ENCODE results near the gene IFT81. TPM values are rescaled to one million over a fixed set of nuclear protein-coding genes. Genes with fewer than 3 reads are reported as not detected.

IFT81 gene, protein sequence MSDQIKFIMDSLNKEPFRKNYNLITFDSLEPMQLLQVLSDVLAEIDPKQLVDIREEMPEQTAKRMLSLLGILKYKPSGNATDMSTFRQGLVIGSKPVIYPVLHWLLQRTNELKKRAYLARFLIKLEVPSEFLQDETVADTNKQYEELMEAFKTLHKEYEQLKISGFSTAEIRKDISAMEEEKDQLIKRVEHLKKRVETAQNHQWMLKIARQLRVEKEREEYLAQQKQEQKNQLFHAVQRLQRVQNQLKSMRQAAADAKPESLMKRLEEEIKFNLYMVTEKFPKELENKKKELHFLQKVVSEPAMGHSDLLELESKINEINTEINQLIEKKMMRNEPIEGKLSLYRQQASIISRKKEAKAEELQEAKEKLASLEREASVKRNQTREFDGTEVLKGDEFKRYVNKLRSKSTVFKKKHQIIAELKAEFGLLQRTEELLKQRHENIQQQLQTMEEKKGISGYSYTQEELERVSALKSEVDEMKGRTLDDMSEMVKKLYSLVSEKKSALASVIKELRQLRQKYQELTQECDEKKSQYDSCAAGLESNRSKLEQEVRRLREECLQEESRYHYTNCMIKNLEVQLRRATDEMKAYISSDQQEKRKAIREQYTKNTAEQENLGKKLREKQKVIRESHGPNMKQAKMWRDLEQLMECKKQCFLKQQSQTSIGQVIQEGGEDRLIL
- total RNA-seq (0.91 TPM), polyA plus RNA-seq (under 1 TPM in 3 of 4 donors, not detected in 1; 0.10 to 0.16 (median 0.11) TPM)

DNA sequence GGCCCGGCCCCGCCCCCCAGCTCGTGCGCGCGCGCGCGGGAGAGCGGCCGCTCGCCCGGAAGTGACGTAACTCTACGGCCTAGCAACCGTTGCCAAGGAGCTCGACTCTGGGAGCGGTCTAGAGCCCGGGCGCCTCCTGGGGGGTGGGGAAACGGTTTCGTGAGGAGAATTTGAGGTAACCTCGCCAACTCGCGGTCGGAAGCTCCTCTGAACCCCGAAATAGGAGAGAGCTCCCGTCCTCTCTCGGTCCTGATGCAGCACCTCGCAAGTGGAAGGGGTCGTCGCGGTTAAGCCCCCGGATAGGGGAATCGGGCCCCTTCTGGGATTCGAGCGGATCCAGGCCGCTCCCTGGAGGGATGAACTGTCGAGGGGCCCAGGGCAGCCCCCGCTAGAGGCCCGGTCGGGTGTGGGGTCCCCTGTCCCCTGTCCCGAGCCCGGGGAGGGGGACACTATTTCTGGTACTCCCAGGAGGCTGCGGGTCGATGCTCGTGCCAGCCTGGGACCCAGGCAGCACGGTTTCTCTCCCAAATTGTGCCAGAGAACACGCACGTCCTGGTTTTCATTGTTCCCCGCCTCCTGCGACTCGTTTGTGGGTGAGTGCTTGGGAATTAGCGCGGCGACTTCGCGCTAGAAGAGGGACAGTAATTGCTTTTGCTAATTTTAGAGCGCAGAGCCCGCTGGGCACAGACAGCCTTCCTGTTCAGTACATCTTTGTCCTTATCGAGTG lies at the start of gene IFT81:
TSS of gene IFT81 (plus strand) at position 89 of the 727 bp plus-strand sequence. CDS start 3,024 bp downstream, outside the sequence.
- Mint-ChIP-seq H3K27me3 (peaks cover 22% of the 10 kb centered on the region), H3K4me3 (peak within 1 kb of the TSS; percentile 76 to 93 (median 90)), H3K27ac (peak within 1 kb of the TSS; percentile 56 to 82 (median 80)), H3K9me3 (no peaks in the 10 kb centered on the region), H3K4me1 (peaks cover 0 to 8% (median 0%) of the 10 kb centered on the region in 4 donors), H3K36me3 (no peaks in the 10 kb centered on the region)
- DNase-seq, result peak; percentile 90 to 96 (median 91)
- H3K4me3 ChIP-seq (ENCODE audit: low read depth, low read length), result peak within 1 kb of the TSS; percentile 70
- no peaks in the 10 kb centered on the region for H3K9me3 ChIP-seq (ENCODE audit: control insufficient read depth in 2 of 2, low read length in 2 of 2)
- H3K4me1 ChIP-seq (ENCODE audit: control insufficient read depth, insufficient read depth, low read length, poor library complexity, severe bottlenecking), result peaks cover 12% of the 10 kb centered on the region
- H3K27ac ChIP-seq (ENCODE audit: insufficient read depth, low read length, poor library complexity, severe bottlenecking), result peak within 1 kb of the TSS; percentile 58
- peak; percentile 90 to 91 for ATAC-seq (ENCODE audit: low read depth in 2 of 2)
- no peaks in the 10 kb centered on the region for H3K36me3 ChIP-seq (ENCODE audit: control insufficient read depth, insufficient read depth, low read length)
- no peaks in the 10 kb centered on the region for H3K27me3 ChIP-seq (ENCODE audit: control insufficient read depth, insufficient read depth, low read length)

DNA sequence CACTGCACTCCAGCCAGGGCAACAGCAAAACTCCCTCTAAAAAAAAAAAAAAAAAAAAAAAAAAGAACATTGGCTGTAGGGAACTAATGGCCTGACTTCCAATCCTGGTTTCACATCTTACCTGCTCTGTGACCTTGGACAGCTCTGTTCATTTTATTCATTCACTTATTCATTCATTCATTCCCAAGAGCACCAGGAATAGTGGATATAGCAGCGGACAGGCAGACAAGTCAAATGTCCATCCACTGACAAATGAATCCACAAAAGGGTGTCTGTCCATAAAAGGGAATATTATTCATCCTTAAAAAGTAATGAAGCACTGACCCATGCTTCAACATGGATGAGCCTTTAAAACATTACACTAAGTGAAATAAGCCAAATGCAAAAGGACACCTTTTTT lies 48.3 kb upstream of the IFT81 start:
- H3K36me3 ChIP-seq (ENCODE audit: control insufficient read depth, insufficient read depth, low read length), result no peaks in the 10 kb centered on the region
- H3K9me3 Mint-ChIP-seq, result peaks cover 0 to 4% (median 1%) of the 10 kb centered on the region in 7 donors
- H3K27ac Mint-ChIP-seq, result peak overlapping the region in 1 of 3 donors; percentile 52
- ATAC-seq (ENCODE audit: low read depth in 2 of 2) (no peak), DNase-seq (no peak)
- peaks cover 8% of the 10 kb centered on the region for H3K36me3 Mint-ChIP-seq
- H3K4me3 ChIP-seq (ENCODE audit: low read depth, low read length), result no peak overlapping the region
- H3K4me3 Mint-ChIP-seq, result peak overlapping the region in 1 of 4 donors; percentile 47
- H3K27ac ChIP-seq (ENCODE audit: insufficient read depth, low read length, poor library complexity, severe bottlenecking), result no peak overlapping the region
- H3K4me1 ChIP-seq (ENCODE audit: control insufficient read depth, insufficient read depth, low read length, poor library complexity, severe bottlenecking), result peaks cover 39% of the 10 kb centered on the region
- no peaks in the 10 kb centered on the region for H3K27me3 ChIP-seq (ENCODE audit: control insufficient read depth, insufficient read depth, low read length)
- H3K9me3 ChIP-seq (ENCODE audit: control insufficient read depth in 2 of 2, low read length in 2 of 2), result no peaks in the 10 kb centered on the region
- peaks cover 10 to 79% (median 52%) of the 10 kb centered on the region in 4 donors for H3K4me1 Mint-ChIP-seq
- no peaks in the 10 kb centered on the region for H3K27me3 Mint-ChIP-seq

DNA sequence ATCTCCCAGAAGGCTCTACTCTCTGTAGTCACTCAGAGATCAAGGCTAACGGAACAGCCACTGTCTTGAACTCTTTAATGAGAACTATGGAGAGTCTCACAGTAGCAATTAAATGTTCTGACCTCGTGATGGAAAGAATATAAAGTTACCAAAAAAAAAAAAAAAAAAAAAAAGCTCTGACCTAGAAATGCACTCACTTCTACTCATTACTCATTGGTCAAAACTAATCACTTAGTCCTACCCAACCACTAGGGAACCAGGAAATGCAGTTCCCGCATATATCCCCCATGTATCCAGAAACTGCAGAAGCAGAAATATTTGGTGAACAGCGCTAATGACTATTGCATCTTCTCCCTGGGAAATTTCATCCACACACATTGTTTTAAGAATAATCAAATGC lies 46.4 kb upstream of the IFT81 start:
- Histone ChIP-seq H3K9me3 (ENCODE audit: control insufficient read depth in 2 of 2, low read length in 2 of 2) (no peaks in the 10 kb centered on the region), H3K27me3 (ENCODE audit: control insufficient read depth, insufficient read depth, low read length) (no peaks in the 10 kb centered on the region), H3K4me3 (ENCODE audit: low read depth, low read length) (no peak overlapping the region), H3K36me3 (ENCODE audit: control insufficient read depth, insufficient read depth, low read length) (no peaks in the 10 kb centered on the region), H3K27ac (ENCODE audit: insufficient read depth, low read length, poor library complexity, severe bottlenecking) (no peak overlapping the region), H3K4me1 (ENCODE audit: control insufficient read depth, insufficient read depth, low read length, poor library complexity, severe bottlenecking) (peaks cover 39% of the 10 kb centered on the region)
- DNase-seq, result no peak
- Mint-ChIP-seq H3K27me3 (no peaks in the 10 kb centered on the region), H3K27ac (peak overlapping the region in 1 of 3 donors; percentile 40), H3K36me3 (peaks cover 4% of the 10 kb centered on the region), H3K9me3 (peaks cover 0 to 4% (median 0%) of the 10 kb centered on the region in 7 donors), H3K4me3 (no peak overlapping the region), H3K4me1 (peaks cover 10 to 64% (median 43%) of the 10 kb centered on the region in 4 donors)
- ATAC-seq (ENCODE audit: low read depth in 2 of 2), result no peak

DNA sequence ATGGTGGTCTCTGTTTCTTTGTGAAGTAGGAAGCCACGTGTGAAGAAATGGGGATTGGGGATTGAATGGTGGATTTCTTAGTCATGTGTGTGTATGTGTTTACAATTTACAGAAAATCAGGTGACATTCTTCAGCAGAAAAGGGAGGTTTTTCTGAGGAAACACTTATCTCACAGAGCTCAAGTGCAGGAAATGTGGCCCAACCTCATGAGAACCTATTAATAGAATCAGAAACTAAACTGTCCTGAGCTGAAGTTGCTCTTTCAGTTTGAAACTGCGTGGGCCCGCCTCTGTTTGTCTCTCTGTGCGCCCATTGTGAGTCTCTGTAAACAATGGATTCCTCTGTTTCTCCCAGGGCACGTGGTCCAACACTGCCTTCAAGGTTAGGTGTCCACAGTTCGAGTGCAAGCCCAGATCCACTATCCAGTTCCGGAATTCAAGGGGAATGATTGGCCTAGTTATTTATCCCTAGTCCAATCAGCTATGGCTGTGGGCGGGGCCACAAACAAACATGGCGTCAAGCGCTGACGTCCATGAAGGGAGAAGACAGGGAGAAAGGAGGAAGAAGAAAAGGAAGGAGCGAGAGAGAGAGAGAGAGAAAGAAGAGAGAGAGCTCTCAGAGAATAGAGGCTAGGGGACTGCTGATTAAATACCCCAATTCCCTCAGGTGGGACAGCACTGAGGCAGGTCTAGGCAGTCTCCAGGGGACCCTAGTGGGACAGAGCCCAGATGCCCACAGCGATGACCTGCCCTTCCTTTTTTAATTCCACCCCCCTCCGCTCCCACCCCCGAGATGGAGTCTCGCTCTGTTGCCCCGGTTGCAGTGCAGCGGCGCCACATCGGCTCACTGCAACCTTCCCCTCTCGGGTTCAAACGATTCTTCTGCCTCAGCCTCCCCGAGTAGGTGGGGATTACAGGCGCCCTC lies 44.4 kb upstream of the IFT81 start:
- DNase-seq (peak; percentile 61 to 96 (median 79)), ATAC-seq (ENCODE audit: low read depth in 2 of 2) (peak; percentile 92 to 95)
- Mint-ChIP-seq H3K4me1 (peaks cover 5 to 45% (median 26%) of the 10 kb centered on the region in 4 donors), H3K4me3 (peak overlapping the region; percentile 67 to 93 (median 88)), H3K27me3 (no peaks in the 10 kb centered on the region), H3K9me3 (peaks cover 0 to 4% (median 0%) of the 10 kb centered on the region in 7 donors), H3K27ac (peak overlapping the region; percentile 95 to 100 (median 98)), H3K36me3 (peaks cover 4% of the 10 kb centered on the region)
- peak overlapping the region; percentile 84 for H3K27ac ChIP-seq (ENCODE audit: insufficient read depth, low read length, poor library complexity, severe bottlenecking)
- H3K27me3 ChIP-seq (ENCODE audit: control insufficient read depth, insufficient read depth, low read length), result no peaks in the 10 kb centered on the region
- peaks cover 22% of the 10 kb centered on the region for H3K4me1 ChIP-seq (ENCODE audit: control insufficient read depth, insufficient read depth, low read length, poor library complexity, severe bottlenecking)
- peak overlapping the region; percentile 81 for H3K4me3 ChIP-seq (ENCODE audit: low read depth, low read length)
- H3K36me3 ChIP-seq (ENCODE audit: control insufficient read depth, insufficient read depth, low read length), result no peaks in the 10 kb centered on the region
- no peaks in the 10 kb centered on the region for H3K9me3 ChIP-seq (ENCODE audit: control insufficient read depth in 2 of 2, low read length in 2 of 2)

DNA sequence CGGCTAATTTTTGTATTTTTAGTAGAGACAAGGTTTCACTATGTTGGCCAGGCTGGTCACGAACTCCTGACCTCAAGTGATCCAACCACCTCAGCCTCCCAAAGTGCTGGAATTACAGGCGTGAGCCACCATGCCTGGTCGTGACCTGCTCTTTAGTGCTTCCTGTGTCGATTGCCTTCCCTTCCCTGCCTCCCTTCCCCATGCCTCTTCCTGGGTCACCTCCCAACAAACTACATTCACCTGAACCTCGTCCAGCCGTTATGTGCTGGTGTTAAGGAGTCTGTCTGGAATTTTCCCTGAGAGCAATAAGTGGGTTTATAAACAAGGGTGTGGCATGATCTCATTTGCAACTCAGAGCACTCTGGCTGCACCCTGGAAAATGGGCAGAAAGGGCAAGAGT lies 43.7 kb upstream of the IFT81 start:
- H3K27me3 ChIP-seq (ENCODE audit: control insufficient read depth, insufficient read depth, low read length), result no peaks in the 10 kb centered on the region
- Mint-ChIP-seq H3K27ac (peak overlapping the region; percentile 95 to 98 (median 97)), H3K27me3 (no peaks in the 10 kb centered on the region), H3K4me1 (peaks cover 5 to 38% (median 26%) of the 10 kb centered on the region in 4 donors), H3K4me3 (peak overlapping the region in 3 of 4 donors; percentile 21 to 73 (median 39)), H3K9me3 (peaks cover 0 to 4% (median 0%) of the 10 kb centered on the region in 7 donors), H3K36me3 (peaks cover 4% of the 10 kb centered on the region)
- H3K27ac ChIP-seq (ENCODE audit: insufficient read depth, low read length, poor library complexity, severe bottlenecking), result peak overlapping the region; percentile 84
- no peaks in the 10 kb centered on the region for H3K36me3 ChIP-seq (ENCODE audit: control insufficient read depth, insufficient read depth, low read length)
- no peak for DNase-seq
- peaks cover 22% of the 10 kb centered on the region for H3K4me1 ChIP-seq (ENCODE audit: control insufficient read depth, insufficient read depth, low read length, poor library complexity, severe bottlenecking)
- no peaks in the 10 kb centered on the region for H3K9me3 ChIP-seq (ENCODE audit: control insufficient read depth in 2 of 2, low read length in 2 of 2)
- ATAC-seq (ENCODE audit: low read depth in 2 of 2), result no peak
- no peak overlapping the region for H3K4me3 ChIP-seq (ENCODE audit: low read depth, low read length)

DNA sequence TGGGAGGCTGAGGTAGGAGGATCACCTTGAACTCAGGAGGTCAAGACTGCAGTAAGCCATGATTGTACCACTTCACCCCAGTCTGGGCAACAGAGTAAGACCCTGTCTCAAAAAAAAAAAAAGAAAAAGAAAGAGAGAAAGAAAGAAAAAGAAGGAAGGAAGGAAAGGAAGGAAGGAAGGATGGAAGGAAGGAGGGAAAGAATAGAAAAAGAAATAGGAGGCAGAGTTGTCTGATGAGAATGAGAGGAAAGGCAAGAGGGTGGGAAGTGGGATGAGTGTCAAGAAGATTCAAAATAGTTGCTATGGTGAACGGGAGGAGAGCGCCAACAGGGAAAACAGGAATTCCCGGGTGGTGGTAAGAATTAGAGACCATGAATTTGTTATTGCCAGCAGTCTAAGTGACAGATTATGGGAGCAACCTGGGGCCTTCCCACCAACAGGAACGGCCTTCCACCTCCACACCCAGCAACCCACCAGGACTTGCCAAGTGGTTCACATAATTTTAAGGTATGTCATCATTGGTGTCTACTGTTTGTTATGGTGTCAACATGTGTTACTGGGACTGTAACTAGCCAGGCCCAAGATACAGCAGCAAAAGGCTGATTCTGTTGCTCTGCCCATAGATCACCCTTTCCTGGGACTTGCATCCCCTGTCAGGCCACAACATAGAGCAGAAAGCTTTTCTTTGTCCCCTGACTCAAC lies 39.7 kb upstream of the IFT81 start:
- ATAC-seq (ENCODE audit: low read depth in 2 of 2), result no peak
- Mint-ChIP-seq H3K4me1 (peaks cover 5 to 14% (median 9%) of the 10 kb centered on the region in 4 donors), H3K9me3 (peaks cover 0 to 4% (median 0%) of the 10 kb centered on the region in 7 donors), H3K27me3 (peaks cover 18% of the 10 kb centered on the region), H3K4me3 (no peak overlapping the region), H3K27ac (no peak overlapping the region), H3K36me3 (peaks cover 4% of the 10 kb centered on the region)
- H3K9me3 ChIP-seq (ENCODE audit: control insufficient read depth in 2 of 2, low read length in 2 of 2), result no peaks in the 10 kb centered on the region
- no peak overlapping the region for H3K4me3 ChIP-seq (ENCODE audit: low read depth, low read length)
- H3K27me3 ChIP-seq (ENCODE audit: control insufficient read depth, insufficient read depth, low read length), result no peaks in the 10 kb centered on the region
- H3K4me1 ChIP-seq (ENCODE audit: control insufficient read depth, insufficient read depth, low read length, poor library complexity, severe bottlenecking), result peaks cover 14% of the 10 kb centered on the region
- no peaks in the 10 kb centered on the region for H3K36me3 ChIP-seq (ENCODE audit: control insufficient read depth, insufficient read depth, low read length)
- no peak overlapping the region for H3K27ac ChIP-seq (ENCODE audit: insufficient read depth, low read length, poor library complexity, severe bottlenecking)
- DNase-seq, result no peak

All from CD4-positive, CD25-positive, alpha-beta regulatory T cell (primary cell).